IMR-90 (cell line): ENCODE measurements around the gene SFXN3. TPM values are rescaled to one million over a fixed set of nuclear protein-coding genes. Genes with fewer than 3 reads are reported as not detected.

Source experiments
- ATAC-seq: fragments of 200-7000 bp; cut with Tn5 transposase; 2 replicates; pipeline ENCODE4 v1.9.1; 2020; ENCODE audit warnings: low read depth, mild to moderate bottlenecking, moderate library complexity
- BruUV-seq: library from RNA; stranded (reverse); fragments of 400-500 nt; replicated peaks from 2 replicates; lab custom pipeline; 2021; lab: Mats Ljungman, UMichigan
- CTCF ChIA-PET: fragments of 300-600 bp; formaldehyde crosslinking; extraction: SDS; loops from one replicate; lab custom pipeline; 2021; ENCODE audit warnings: antibody characterized with exemption; lab: Yijun Ruan, JAX
- POLR2A ChIA-PET: fragments of 300-600 bp; sonication (Branson Sonifier 250); formaldehyde crosslinking; loops from one replicate; lab custom pipeline; 2022; ENCODE audit warnings: antibody characterized with exemption; ENCODE audit not compliant: unreplicated experiment; lab: Charles Lee
- DNase-seq: peaks from one replicate; pipeline ENCODE4 v3.0.0; 2013
- H2AFZ ChIP-seq: replicated peaks from 2 replicates; pipeline ENCODE3; 2013; ENCODE audit warnings: low read length, mild to moderate bottlenecking; ENCODE audit not compliant: poor library complexity
- H2AK5ac ChIP-seq: 2 replicates; pipeline ENCODE4 v1.6.1; 2013; ENCODE audit warnings: low read depth, low read length, inconsistent platforms
- H2AK9ac ChIP-seq: replicated peaks from 2 replicates; pipeline ENCODE3; 2013; ENCODE audit warnings: mild to moderate bottlenecking, low read depth, low read length, moderate library complexity; ENCODE audit not compliant: poor library complexity
- H2BK120ac ChIP-seq: 2 replicates; pipeline ENCODE4 v1.6.1; 2013; ENCODE audit warnings: low read depth, low read length, inconsistent platforms
- H2BK15ac ChIP-seq: 3 replicates; pipeline ENCODE4 v1.6.1; 2013; ENCODE audit warnings: low read depth, low read length, inconsistent platforms
- H2BK20ac ChIP-seq: 2 replicates; pipeline ENCODE4 v1.6.1; 2013; ENCODE audit warnings: low read depth, mild to moderate bottlenecking, inconsistent platforms, low read length, moderate library complexity
- H2BK5ac ChIP-seq: 2 replicates; pipeline ENCODE4 v1.6.1; 2013; ENCODE audit warnings: mild to moderate bottlenecking, low read depth, low read length, inconsistent platforms; ENCODE audit not compliant: poor library complexity, severe bottlenecking
- H3K14ac ChIP-seq: replicated peaks from 2 replicates; pipeline ENCODE4 v1.6.1; 2013; ENCODE audit warnings: low read depth, low read length, inconsistent platforms
- H3K18ac ChIP-seq: 2 replicates; pipeline ENCODE4 v1.6.1; 2013; ENCODE audit warnings: low read depth, low read length, control low read depth
- H3K23ac ChIP-seq: 2 replicates; pipeline ENCODE4 v1.6.1; 2013; ENCODE audit warnings: low read depth, low read length, inconsistent platforms
- H3K27ac ChIP-seq: 2 replicates; pipeline ENCODE4 v1.5.1; 2013; ENCODE audit warnings: mild to moderate bottlenecking, control low read depth, low read length; ENCODE audit not compliant: insufficient read depth
- H3K27me3 ChIP-seq: 2 replicates; pipeline ENCODE4 v1.6.1; 2013; ENCODE audit warnings: low read length; ENCODE audit not compliant: control insufficient read depth, insufficient read depth
- H3K36me3 ChIP-seq: 2 replicates; pipeline ENCODE4 v1.6.1; 2013; ENCODE audit warnings: low read length, mixed read lengths; ENCODE audit not compliant: control insufficient read depth, insufficient read depth
- H3K4ac ChIP-seq: 2 replicates; pipeline ENCODE4 v1.6.1; 2013; ENCODE audit warnings: low read depth, low read length, inconsistent platforms
- H3K4me1 ChIP-seq: 2 replicates; pipeline ENCODE4 v1.6.1; 2013; ENCODE audit warnings: low read length, mixed read lengths; ENCODE audit not compliant: control insufficient read depth, insufficient read depth
- H3K4me2 ChIP-seq: 2 replicates; pipeline ENCODE4 v1.6.1; 2013; ENCODE audit warnings: low read depth, mild to moderate bottlenecking, control low read depth, low read length, moderate library complexity
- H3K4me3 ChIP-seq: 2 replicates; pipeline ENCODE4 v1.5.1; 2013; ENCODE audit warnings: low read depth, mild to moderate bottlenecking, control low read depth, low read length, moderate library complexity; ENCODE audit not compliant: insufficient read depth
- H3K56ac ChIP-seq: 2 replicates; pipeline ENCODE4 v1.6.1; 2013; ENCODE audit warnings: low read length, inconsistent platforms; ENCODE audit not compliant: insufficient read depth; ENCODE audit errors: extremely low read depth
- H3K79me1 ChIP-seq, 2 experiments: 2 replicates each; pipeline ENCODE4 v1.6.1; 2013; ENCODE audit warnings: low read length in 2 of 2, inconsistent platforms in 1 of 2, low read depth in 1 of 2
- H3K9ac ChIP-seq: 2 replicates; pipeline ENCODE4 v1.6.1; 2013; ENCODE audit warnings: low read depth, low read length, control low read depth
- H3K9me1 ChIP-seq: 2 replicates; pipeline ENCODE4 v1.6.1; 2013; ENCODE audit warnings: low read length, inconsistent platforms; ENCODE audit not compliant: insufficient read depth
- H3K9me3 ChIP-seq: 2 replicates; pipeline ENCODE4 v1.6.1; 2013; ENCODE audit warnings: low read length; ENCODE audit not compliant: control insufficient read depth, insufficient read depth
- H4K20me1 ChIP-seq: 2 replicates; pipeline ENCODE4 v1.6.1; 2013; ENCODE audit warnings: low read length, inconsistent platforms; ENCODE audit not compliant: insufficient read depth
- H4K5ac ChIP-seq: 2 replicates; pipeline ENCODE4 v1.6.1; 2013; ENCODE audit warnings: mild to moderate bottlenecking, low read depth, low read length, control low read depth
- H4K8ac ChIP-seq, 2 experiments: 2 replicates each; pipeline ENCODE4 v1.6.1; 2013; ENCODE audit warnings: low read depth in 2 of 2, low read length in 2 of 2, control low read depth in 1 of 2, inconsistent platforms in 1 of 2
- H4K91ac ChIP-seq: 2 replicates; pipeline ENCODE4 v1.6.1; 2013; ENCODE audit warnings: low read depth, low read length, inconsistent platforms; ENCODE audit not compliant: insufficient read depth
- FOS ChIP-seq: fragments of 150-350 bp; IDR thresholded peaks from 2 replicates; pipeline ENCODE4 v1.6.1; 2016; ENCODE audit warnings: low read depth, low read length
- MAFK ChIP-seq: IDR thresholded peaks from 2 replicates; pipeline ENCODE4 v1.6.1; 2012; ENCODE audit warnings: low read depth, low read length, improper control_type of control experiment
- MXI1 ChIP-seq: IDR thresholded peaks from 2 replicates; pipeline ENCODE4 v1.6.1; 2012; ENCODE audit warnings: low read depth, mild to moderate bottlenecking, low read length, moderate library complexity, borderline replicate concordance
- WGBS, 2 experiments: methylation state at CpG; one replicate each; pipeline versions ENCODE4 v1.1.5 to v1.1.7; 2013; ENCODE audit warnings: missing lambda C conversion rate in 2 of 2; ENCODE audit not compliant: insufficient read length in 1 of 2; ENCODE audit errors: extremely low coverage in 2 of 2; 5-methylcytosine and 5-hydroxymethylcytosine counted together
- dilution Hi-C: fragments of 300-500 bp; cut with HindIII; formaldehyde crosslinking; loops from one replicate; pipeline ENCODE4 v1.14.3; 2018; ENCODE audit warnings: low sequenced_read_pairs; ENCODE audit not compliant: unreplicated experiment
- in situ Hi-C: fragments of 300-500 bp; cut with MboI; formaldehyde crosslinking; loops from 3 replicates; pipeline ENCODE4 v1.14.3; 2019; ENCODE audit warnings: low sequenced_read_pairs, inconsistent platforms, mixed read lengths
- intact Hi-C: fragments of 100-400 bp; cut with micrococcal nuclease; formaldehyde crosslinking; loops from 2 replicates; pipeline ENCODE4 v1.10.0; 2022
- polyA plus RNA-seq, 3 experiments: library from polyadenylated mRNA; depleted of rRNA; stranded (reverse); fragments of >200 nt; gene quantifications; 2 replicates each; pipeline ENCODE4 v1.2.3, GENCODE V29; 2012; ENCODE audit warnings: low replicate concordance in 1 of 3
- total RNA-seq: library from RNA; depleted of rRNA; stranded (reverse); fragments of >200 nt; gene quantifications from 2 replicates; pipeline ENCODE4 v1.2.3, GENCODE V29; 2012
- TF ChIP-seq, protein P1 (sequence below): fragments of 150-350 bp; IDR thresholded peaks from 2 replicates; pipeline ENCODE4 v1.6.1; 2016; ENCODE audit warnings: low read depth, mild to moderate bottlenecking, low read length, moderate library complexity, borderline replicate concordance
- TF ChIP-seq, protein P2 (sequence below): fragments of 150-350 bp; IDR thresholded peaks from 2 replicates; pipeline ENCODE4 v1.6.1; 2017; ENCODE audit warnings: mild to moderate bottlenecking, antibody characterized with exemption, low read length, low read depth

SFXN3 gene
- total and polyA plus RNA-seq, 2 of the 4 experiments (the other 2 are of a cell fraction), result 64.7 to 77.2 TPM

DNA sequence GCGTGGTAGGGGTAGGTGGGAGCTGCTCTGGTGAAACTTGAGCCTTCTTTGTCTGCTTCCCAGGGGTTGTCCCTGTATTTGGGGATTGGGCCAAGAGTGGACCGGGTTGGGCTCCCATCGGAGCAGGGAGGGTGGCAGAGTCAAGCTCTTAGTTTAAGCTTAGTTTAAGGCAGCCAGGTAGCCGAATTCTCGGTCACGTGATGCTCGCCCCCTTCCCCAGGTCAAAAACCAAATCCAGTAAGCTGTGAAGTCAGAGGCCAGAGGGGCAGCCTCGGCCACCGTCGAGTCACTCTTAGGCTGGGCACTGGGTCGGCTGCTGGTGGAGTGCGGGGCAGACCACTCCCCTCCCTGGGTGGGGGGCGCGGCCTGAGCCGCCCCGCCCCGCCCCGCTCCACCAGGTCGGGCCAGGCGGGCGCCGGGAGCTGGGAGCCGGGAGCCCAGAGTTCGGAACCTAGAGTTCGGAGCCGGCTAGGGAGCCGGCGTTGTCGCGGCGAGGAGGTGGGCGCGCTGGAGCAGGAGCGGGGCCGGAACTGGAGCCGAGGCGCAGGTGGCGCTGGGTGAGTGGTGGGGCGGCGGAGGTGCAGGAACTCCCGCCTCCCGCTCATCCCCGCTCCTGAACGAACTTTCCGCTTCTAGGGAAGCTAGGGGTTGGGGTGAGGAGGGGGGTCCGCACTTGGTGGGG is 34.2 kb upstream of the SFXN3 start:
- dilution Hi-C loops, result no loop called here
- H3K4me3 ChIP-seq, result peak overlapping the region; percentile 52
- CTCF ChIA-PET, result interaction anchor here (4.4 kb wide), 1 partner anchor 20 kb away, joined by 48 read pairs; no protein-coding TSS in a partner anchor
- DNase-seq (no peak), ATAC-seq (no peak)
- POLR2A ChIA-PET, result no interaction called here
- peak overlapping the region; percentile 35; the same call in 1 of the 2 replicates for H4K5ac ChIP-seq
- peak overlapping the region; percentile 44; the same call in 1 of the 2 replicates for H3K23ac ChIP-seq
- peak overlapping the region; percentile 77 for H3K4ac ChIP-seq
- TF ChIP-seq, protein P1, sequence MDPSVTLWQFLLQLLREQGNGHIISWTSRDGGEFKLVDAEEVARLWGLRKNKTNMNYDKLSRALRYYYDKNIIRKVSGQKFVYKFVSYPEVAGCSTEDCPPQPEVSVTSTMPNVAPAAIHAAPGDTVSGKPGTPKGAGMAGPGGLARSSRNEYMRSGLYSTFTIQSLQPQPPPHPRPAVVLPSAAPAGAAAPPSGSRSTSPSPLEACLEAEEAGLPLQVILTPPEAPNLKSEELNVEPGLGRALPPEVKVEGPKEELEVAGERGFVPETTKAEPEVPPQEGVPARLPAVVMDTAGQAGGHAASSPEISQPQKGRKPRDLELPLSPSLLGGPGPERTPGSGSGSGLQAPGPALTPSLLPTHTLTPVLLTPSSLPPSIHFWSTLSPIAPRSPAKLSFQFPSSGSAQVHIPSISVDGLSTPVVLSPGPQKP, result no peak
- TF ChIP-seq, protein P2, sequence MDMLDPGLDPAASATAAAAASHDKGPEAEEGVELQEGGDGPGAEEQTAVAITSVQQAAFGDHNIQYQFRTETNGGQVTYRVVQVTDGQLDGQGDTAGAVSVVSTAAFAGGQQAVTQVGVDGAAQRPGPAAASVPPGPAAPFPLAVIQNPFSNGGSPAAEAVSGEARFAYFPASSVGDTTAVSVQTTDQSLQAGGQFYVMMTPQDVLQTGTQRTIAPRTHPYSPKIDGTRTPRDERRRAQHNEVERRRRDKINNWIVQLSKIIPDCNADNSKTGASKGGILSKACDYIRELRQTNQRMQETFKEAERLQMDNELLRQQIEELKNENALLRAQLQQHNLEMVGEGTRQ, result 0 out of 2 replicates have a peak, but pooled peaks have one; percentile 36
- TF ChIP-seq MAFK, result no peak
- no peak for TF ChIP-seq FOS
- TF ChIP-seq MXI1, result no peak
- H4K8ac ChIP-seq, result peak overlapping the region; percentile 79 to 80; a peak in 2 of 4 replicates
- no peak overlapping the region for H2BK5ac ChIP-seq
- no peak overlapping the region for H2BK20ac ChIP-seq
- H3K79me1 ChIP-seq, result peaks cover 4 to 27% of the 10 kb centered on the region in 2 experiments; a peak in 3 of 4 replicates
- H2AK9ac ChIP-seq, result peak overlapping the region; percentile 100
- H3K36me3 ChIP-seq, result peaks cover 4% of the 10 kb centered on the region
- BruUV-seq, result no TSS peak
- in situ Hi-C loops, result no loop called here
- H2BK120ac ChIP-seq, result peak overlapping the region; percentile 99
- peak overlapping the region; percentile 68 for H2AK5ac ChIP-seq
- peaks cover 18% of the 10 kb centered on the region for H3K4me1 ChIP-seq
- no peak overlapping the region for H2BK15ac ChIP-seq
- no peaks in the 10 kb centered on the region for H3K9me3 ChIP-seq
- 6% methylated on average over 20 of the region's 46 CpGs; no CpG with 5 or more reads in 1 of the 2 experiments for WGBS, 2 experiments
- H4K91ac ChIP-seq, result 0 out of 2 replicates have a peak overlapping the region, but pooled peaks have one; percentile 53
- H3K56ac ChIP-seq, result no peak overlapping the region
- 0 out of 2 replicates have a peak overlapping the region, but pooled peaks have one; percentile 30 for H3K14ac ChIP-seq
- no peaks in the 10 kb centered on the region for H3K27me3 ChIP-seq
- peak overlapping the region; percentile 95 for H3K27ac ChIP-seq
- no peak overlapping the region; the same call in 1 of the 2 replicates for H3K18ac ChIP-seq
- peak overlapping the region; percentile 63 for H3K9ac ChIP-seq
- H3K4me2 ChIP-seq, result peak overlapping the region; percentile 86
- H3K9me1 ChIP-seq, result peaks cover 4% of the 10 kb centered on the region; the same call in 1 of the 2 replicates
- H2AFZ ChIP-seq, result peak overlapping the region; percentile 92
- intact Hi-C loops, result no loop called here
- peaks cover 16% of the 10 kb centered on the region for H4K20me1 ChIP-seq
